CD4-positive, alpha-beta memory T cell (primary cell): ENCODE results near the gene CORO7. TPM values are rescaled to one million over a fixed set of nuclear protein-coding genes. Genes with fewer than 3 reads are reported as not detected.

Source experiments
- CTCF ChIA-PET: fragments of 350-600 bp; sonication (Branson Sonifier 250); formaldehyde crosslinking; loops from one replicate; lab custom pipeline; 2021; ENCODE audit warnings: inconsistent platforms; ENCODE audit not compliant: partially characterized antibody; lab: Charles Lee
- POLR2A ChIA-PET: fragments of 350-600 bp; sonication (Branson Sonifier 250); formaldehyde crosslinking; loops from one replicate; lab custom pipeline; 2021; ENCODE audit not compliant: partially characterized antibody; lab: Charles Lee
- DNase-seq, 5 donors: peaks; one replicate each; pipeline versions ENCODE4 v3.0.0 to v3.0.0-alpha.2; 2020 to 2022; ENCODE audit warnings: mixed read lengths in 1 of 5
- H3K27ac ChIP-seq: one replicate; pipeline ENCODE4 v1.7.0; 2013; ENCODE audit warnings: low read depth, low read length
- H3K27me3 ChIP-seq: 2 replicates; pipeline ENCODE4 v1.7.0; 2013; ENCODE audit warnings: mild to moderate bottlenecking, low read length, moderate library complexity; ENCODE audit not compliant: insufficient read depth
- H3K36me3 ChIP-seq: 2 replicates; pipeline ENCODE4 v1.7.0; 2013; ENCODE audit warnings: mild to moderate bottlenecking, low read length, moderate library complexity; ENCODE audit not compliant: insufficient read depth
- H3K4me1 ChIP-seq: 2 replicates; pipeline ENCODE4 v1.7.0; 2013; ENCODE audit warnings: mild to moderate bottlenecking, low read length, moderate library complexity; ENCODE audit not compliant: insufficient read depth
- H3K4me3 ChIP-seq, 2 donors: one replicate each; pipeline ENCODE4 v1.7.0; 2013; ENCODE audit warnings: low read length in 2 of 2, mild to moderate bottlenecking in 1 of 2
- H3K9me3 ChIP-seq, 2 donors: one replicate each; pipeline ENCODE4 v1.7.0; 2013; ENCODE audit warnings: low read length in 2 of 2, control low read depth in 1 of 2; ENCODE audit not compliant: control insufficient read depth in 1 of 2
- H3K27ac Mint-ChIP-seq, 7 donors: one replicate each; pipeline ENCODE4 v1.8.0; 2020 to 2021; ENCODE audit warnings: mixed read lengths in 7 of 7, mild to moderate bottlenecking in 6 of 7, inconsistent platforms in 3 of 7, moderate library complexity in 3 of 7
- H3K27me3 Mint-ChIP-seq, 2 donors: one replicate each; pipeline ENCODE4 v1.8.0; 2020 to 2021; ENCODE audit warnings: mixed read lengths in 2 of 2
- H3K36me3 Mint-ChIP-seq, 2 donors: one replicate each; pipeline ENCODE4 v1.8.0; 2020 to 2021; ENCODE audit warnings: mixed read lengths in 2 of 2, inconsistent platforms in 1 of 2, mild to moderate bottlenecking in 1 of 2
- H3K4me1 Mint-ChIP-seq, 4 donors: one replicate each; pipeline ENCODE4 v1.8.0; 2020 to 2021; ENCODE audit warnings: mixed read lengths in 4 of 4, mild to moderate bottlenecking in 1 of 4
- H3K4me3 Mint-ChIP-seq, 8 donors: one replicate each; pipeline ENCODE4 v1.8.0; 2020 to 2021; ENCODE audit warnings: mixed read lengths in 8 of 8, mild to moderate bottlenecking in 7 of 8, moderate library complexity in 6 of 8, inconsistent platforms in 3 of 8
- H3K9me3 Mint-ChIP-seq, 8 donors: one replicate each; pipeline ENCODE4 v1.8.0; 2020 to 2021; ENCODE audit warnings: mixed read lengths in 8 of 8, mild to moderate bottlenecking in 5 of 8, inconsistent platforms in 3 of 8, moderate library complexity in 1 of 8
- intact Hi-C: fragments of 100-400 bp; cut with micrococcal nuclease; formaldehyde crosslinking; loops from one replicate; pipeline ENCODE4 v1.15.1; 2023
- polyA plus RNA-seq, 2 donors: library from polyadenylated mRNA; unstranded; fragments of 300-500 nt; fragmentation: Illumina TruSeq; gene quantifications; one replicate each; pipeline ENCODE4 v1.2.3, GENCODE V29; 2021
- total RNA-seq, 2 experiments: library from RNA; stranded (reverse); gene quantifications; one replicate each; pipeline ENCODE4 v1.2.3, GENCODE V29; 2021

Gene CORO7
- total and polyA plus RNA-seq, 4 experiments from 2014 or later = 48.2 to 184 (median 157) TPM

DNA sequence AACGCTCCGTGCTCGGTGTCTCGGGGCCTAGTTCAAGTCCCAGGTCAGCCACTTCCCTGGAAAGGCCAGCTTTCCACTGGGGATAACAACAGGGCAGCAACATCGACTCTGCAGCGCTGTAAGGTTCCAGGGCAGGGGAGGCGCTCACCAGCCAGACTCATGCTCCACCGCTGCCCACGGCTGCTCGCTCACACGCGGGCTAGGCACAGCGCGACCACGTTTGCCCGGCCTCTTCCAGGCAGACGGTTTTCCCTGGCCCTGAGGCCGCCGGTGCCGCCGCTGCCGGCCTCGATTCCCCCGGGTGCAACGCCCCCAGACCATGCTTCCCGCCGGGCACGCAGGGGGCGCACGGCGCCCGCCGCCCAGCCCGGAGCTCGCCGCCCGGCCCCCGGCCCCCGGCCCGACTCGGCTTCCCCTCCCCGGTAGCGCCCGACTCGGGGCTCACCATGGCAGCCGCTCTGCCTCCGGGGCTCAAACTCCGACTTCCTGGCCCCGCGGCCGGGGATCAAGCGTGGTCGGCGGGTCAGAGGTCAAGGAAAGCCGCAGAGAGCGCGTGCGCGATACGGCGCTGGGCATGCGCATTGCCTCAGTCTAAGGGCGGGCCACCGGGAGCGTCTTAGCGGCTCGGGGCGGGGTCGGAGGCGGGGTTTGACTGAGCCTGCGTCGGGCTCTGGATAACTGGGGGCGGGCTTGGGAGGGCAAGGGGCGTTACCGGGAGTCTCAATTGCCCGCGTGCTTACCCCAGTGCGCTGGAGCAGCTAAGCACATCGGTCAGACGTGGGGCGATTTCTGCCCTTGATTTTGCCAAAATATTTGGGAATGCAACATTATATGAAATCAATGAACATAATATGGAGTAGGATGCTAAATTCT, 65.4 kb downstream of the CORO7 start, which contains the start of gene PAM16:
Gene PAM16, minus strand, starts transcription at position 535 of the 873 bp plus-strand sequence. Its CDS starts 87 bp downstream, at position 448.
- POLR2A ChIA-PET = interaction anchor here (0.7 to 4.1 kb wide), 14 partner anchors 10 to 125 kb away, joined by 3 to 20 read pairs (median 3); partner anchors contain the start of genes CORO7, HMOX2 and TFAP4
- peak; percentile 95 to 99 (median 97) for DNase-seq
- Mint-ChIP-seq H3K4me3 (peak within 1 kb of the TSS; percentile 91 to 97 (median 94)), H3K4me1 (peaks cover 16 to 43% (median 24%) of the 10 kb centered on the region in 4 donors), H3K27ac (peak within 1 kb of the TSS; percentile 92 to 97 (median 94)), H3K36me3 (peaks cover 7 to 32% of the 10 kb centered on the region in 2 donors), H3K9me3 (peaks cover 0 to 4% (median 0%) of the 10 kb centered on the region in 8 donors), H3K27me3 (no peaks in the 10 kb centered on the region)
- CTCF ChIA-PET = interaction anchor here (0.8 to 2.2 kb wide), 3 partner anchors 8 to 62 kb away, joined by 3 to 10 read pairs (median 7); no protein-coding TSS in a partner anchor
- peaks cover 27% of the 10 kb centered on the region for H3K4me1 ChIP-seq
- intact Hi-C loops = loop anchor here (1.0 to 5.0 kb wide), 7 partner anchors 44 to 606 kb away; partner anchors contain the start of genes DNAJA3, NUDT16L1, SEC14L5 and TFAP4
- H3K27ac ChIP-seq = peak within 1 kb of the TSS; percentile 79
- peak within 1 kb of the TSS; percentile 73 to 92 for H3K4me3 ChIP-seq
- no peaks in the 10 kb centered on the region for H3K9me3 ChIP-seq
- H3K27me3 ChIP-seq = no peaks in the 10 kb centered on the region
- H3K36me3 ChIP-seq = peaks cover 11% of the 10 kb centered on the region

- Mint-ChIP-seq H3K27me3 (no peaks in the 10 kb centered on the region), H3K36me3 (peaks cover 7 to 32% of the 10 kb centered on the region in 2 donors), H3K9me3 (peaks cover 0 to 4% (median 0%) of the 10 kb centered on the region in 8 donors), H3K4me1 (peaks cover 16 to 45% (median 26%) of the 10 kb centered on the region in 4 donors), H3K27ac (peak overlapping the region; percentile 86 to 97 (median 93)), H3K4me3 (peak overlapping the region; percentile 91 to 95 (median 94))
- DNase-seq = no peak
- Histone ChIP-seq H3K27me3 (no peaks in the 10 kb centered on the region), H3K36me3 (peaks cover 11% of the 10 kb centered on the region), H3K4me3 (peak overlapping the region; percentile 73 to 92), H3K4me1 (peaks cover 27% of the 10 kb centered on the region), H3K9me3 (no peaks in the 10 kb centered on the region), H3K27ac (peak overlapping the region; percentile 79)
- intact Hi-C loops = loop anchor here (2.0 to 5.0 kb wide), 3 partner anchors 78 to 607 kb away; partner anchors contain the start of genes SEC14L5 and TFAP4
- ChIA-PET CTCF (interaction anchor here (0.8 to 2.2 kb wide), 6 partner anchors 9 to 61 kb away, joined by 3 to 10 read pairs (median 4); no protein-coding TSS in a partner anchor), POLR2A (interaction anchor here (0.7 to 4.1 kb wide), 13 partner anchors 9 to 156 kb away, joined by 3 to 20 read pairs (median 3); partner anchors contain the start of genes CORO7, HMOX2 and TFAP4)
Observed at GRCh38 chr16:4350365-4350786, 66.0 kb downstream of the CORO7 start.

DNA sequence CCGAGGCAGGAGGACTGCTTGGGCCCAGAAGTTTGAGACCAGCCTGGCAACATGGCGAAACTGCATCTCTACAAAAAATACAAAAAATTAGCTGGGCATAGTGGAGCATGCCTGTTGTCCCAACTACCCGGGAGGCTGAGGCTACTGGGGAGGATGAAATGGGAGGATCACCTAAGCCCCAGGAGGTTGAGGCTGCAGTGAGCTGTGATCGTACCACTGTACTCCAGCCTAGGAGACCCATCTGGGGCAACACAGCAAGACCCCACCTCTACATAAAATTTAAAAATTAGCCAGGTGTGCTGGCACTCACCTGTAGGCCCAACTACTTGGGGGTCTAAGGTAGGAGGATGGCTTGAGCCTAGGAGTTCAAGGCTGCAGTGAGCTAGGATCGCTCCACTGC, 67.1 kb downstream of the CORO7 start:
- DNase-seq = no peak
- intact Hi-C loops = no loop called here
- peaks cover 6 to 31% of the 10 kb centered on the region in 2 donors for H3K36me3 Mint-ChIP-seq
- peak overlapping the region in 1 of 8 donors; percentile 35 for H3K4me3 Mint-ChIP-seq
- Histone ChIP-seq H3K9me3 (no peaks in the 10 kb centered on the region), H3K4me1 (peaks cover 27% of the 10 kb centered on the region), H3K36me3 (peaks cover 3% of the 10 kb centered on the region), H3K27ac (no peak overlapping the region), H3K4me3 (no peak overlapping the region), H3K27me3 (no peaks in the 10 kb centered on the region)
- CTCF ChIA-PET = interaction anchor here (0.6 to 1.6 kb wide), 4 partner anchors 10 to 97 kb away, joined by 3 to 7 read pairs (median 5); no protein-coding TSS in a partner anchor
- peaks cover 0 to 4% (median 0%) of the 10 kb centered on the region in 8 donors for H3K9me3 Mint-ChIP-seq
- peaks cover 17 to 52% (median 28%) of the 10 kb centered on the region in 4 donors for H3K4me1 Mint-ChIP-seq
- peak overlapping the region in 1 of 7 donors; percentile 93 for H3K27ac Mint-ChIP-seq
- no peaks in the 10 kb centered on the region for H3K27me3 Mint-ChIP-seq
- POLR2A ChIA-PET = interaction anchor here (1.8 to 4.1 kb wide), 4 partner anchors 8 to 77 kb away, joined by 5 to 20 read pairs (median 10); partner anchors contain the start of genes CORO7 and TFAP4

DNA sequence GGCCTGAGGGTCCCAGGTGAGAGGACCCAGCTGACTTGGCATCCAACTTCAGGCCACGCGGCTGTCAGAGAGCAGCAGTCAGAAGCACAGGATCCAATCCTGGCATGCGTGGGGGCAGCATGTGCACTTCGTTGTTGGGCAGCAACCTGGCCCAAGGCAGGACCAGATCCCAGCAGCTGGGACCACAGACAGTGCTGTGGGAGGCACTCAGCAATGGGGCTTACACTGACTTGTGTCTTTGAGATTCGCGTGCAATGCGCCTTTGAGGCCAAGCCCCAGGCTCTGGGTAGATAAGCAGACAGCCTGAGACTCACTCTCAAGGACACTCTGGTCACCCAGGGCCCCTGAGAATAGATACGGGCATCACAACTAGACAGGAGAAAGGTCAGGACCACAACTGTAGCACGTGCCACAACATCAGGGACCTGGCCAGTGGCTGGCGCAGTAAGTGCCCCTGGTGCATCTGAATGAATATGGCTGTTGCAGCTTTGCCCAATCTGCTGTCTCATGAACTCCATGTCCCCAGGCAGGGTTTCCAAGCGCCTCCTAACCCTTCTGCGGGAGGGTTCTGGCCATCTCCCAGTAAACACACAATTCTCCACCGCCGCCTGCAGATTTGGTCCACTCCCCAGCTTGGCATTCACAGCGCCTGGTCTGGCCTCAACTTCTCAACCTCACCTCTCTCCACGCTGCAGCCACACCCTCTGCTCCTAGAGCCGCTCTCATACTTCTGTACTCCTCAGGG, 68.5 kb downstream of the CORO7 start:
- Histone ChIP-seq H3K4me3 (no peak overlapping the region), H3K27ac (no peak overlapping the region), H3K9me3 (no peaks in the 10 kb centered on the region), H3K4me1 (peaks cover 27% of the 10 kb centered on the region), H3K27me3 (no peaks in the 10 kb centered on the region), H3K36me3 (no peaks in the 10 kb centered on the region)
- Mint-ChIP-seq H3K4me1 (peaks cover 17 to 51% (median 31%) of the 10 kb centered on the region in 4 donors), H3K9me3 (peaks cover 0 to 2% (median 0%) of the 10 kb centered on the region in 8 donors), H3K27me3 (no peaks in the 10 kb centered on the region), H3K27ac (peak overlapping the region in 5 of 7 donors; percentile 17 to 88 (median 69)), H3K36me3 (peaks cover 3 to 22% of the 10 kb centered on the region in 2 donors), H3K4me3 (peak overlapping the region in 1 of 8 donors; percentile 9)
- ChIA-PET POLR2A (no interaction called here), CTCF (no interaction called here)
- intact Hi-C loops = no loop called here
- DNase-seq = no peak

DNA sequence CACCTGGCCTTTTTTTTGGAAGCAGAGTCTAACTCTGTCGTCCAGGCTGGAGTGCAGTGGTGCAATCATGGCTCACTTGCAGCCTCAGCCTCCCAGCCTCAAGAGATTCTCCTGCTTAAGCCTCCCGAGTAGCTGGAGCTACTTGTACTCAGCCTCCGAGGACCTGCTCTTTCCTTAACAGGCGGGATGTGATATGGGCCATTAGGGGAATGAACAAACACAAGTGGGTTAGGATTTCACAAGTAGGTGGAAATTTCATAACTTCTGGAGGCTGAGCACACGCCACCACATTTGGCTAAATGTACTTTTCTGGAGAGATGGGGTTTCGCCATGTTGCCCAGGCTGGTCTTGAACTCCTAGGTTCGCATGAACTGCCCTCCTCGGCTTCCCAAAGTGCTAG, 69.4 kb downstream of the CORO7 start:
- H3K27ac ChIP-seq = no peak overlapping the region

More for the DNA sequence above, 69.4 kb downstream of the CORO7 start:
- Mint-ChIP-seq H3K36me3 (peaks cover 3 to 22% of the 10 kb centered on the region in 2 donors), H3K27me3 (no peaks in the 10 kb centered on the region), H3K9me3 (peaks cover 0 to 2% (median 0%) of the 10 kb centered on the region in 8 donors), H3K4me3 (peak overlapping the region in 1 of 8 donors; percentile 25), H3K27ac (peak overlapping the region in 4 of 7 donors; percentile 53 to 69 (median 64)), H3K4me1 (peaks cover 17 to 51% (median 31%) of the 10 kb centered on the region in 4 donors)
- no peak for DNase-seq
- intact Hi-C loops = no loop called here
- Histone ChIP-seq H3K36me3 (no peaks in the 10 kb centered on the region), H3K9me3 (no peaks in the 10 kb centered on the region), H3K4me3 (no peak overlapping the region), H3K27me3 (no peaks in the 10 kb centered on the region), H3K4me1 (peaks cover 27% of the 10 kb centered on the region)
- ChIA-PET CTCF (interaction anchor here (1.1 to 1.6 kb wide), 2 partner anchors 12 to 56 kb away, joined by 4 to 5 read pairs; no protein-coding TSS in a partner anchor), POLR2A (no interaction called here)
